ENCODE measurements around the gene MED4. TPM values are rescaled to one million over a fixed set of nuclear protein-coding genes. Genes with fewer than 3 reads are reported as not detected.
A peak's percentile ranks its signal among the peaks of the same experiment; 100 is the strongest.

Gene MED4
- total RNA-seq, 1 donor from 2014 or later: 26.6 TPM

GRCh38 chr13:48121733-48122132 is 26.8 kb upstream of the MED4 start:
- H3K27ac ChIP-seq (ENCODE audit: low read depth, low read length): no peak overlapping the region
- no peaks in the 10 kb centered on the region for H3K27me3 ChIP-seq (ENCODE audit: control insufficient read depth in 3 of 3, insufficient read depth in 3 of 3, low read length in 3 of 3)
- H3K4me3 ChIP-seq (ENCODE audit: low read length in 3 of 3): no peak overlapping the region

GRCh38 chr13:48120241-48120640 is 25.3 kb upstream of the MED4 start:
- Histone ChIP-seq H3K4me3 (ENCODE audit: low read length in 3 of 3) (no peak overlapping the region), H3K4me1 (ENCODE audit: control insufficient read depth in 3 of 3, insufficient read depth in 3 of 3, low read length in 3 of 3) (peaks cover 0 to 10% (median 2%) of the 10 kb centered on the region in 3 donors), H3K27me3 (ENCODE audit: control insufficient read depth in 3 of 3, insufficient read depth in 3 of 3, low read length in 3 of 3) (no peaks in the 10 kb centered on the region), H3K36me3 (ENCODE audit: control insufficient read depth in 3 of 3, insufficient read depth in 3 of 3, low read length in 3 of 3) (no peaks in the 10 kb centered on the region), H3K9ac (ENCODE audit: low read depth in 1 of 3, low read length in 3 of 3) (no peak overlapping the region), H3K27ac (ENCODE audit: low read depth, low read length) (no peak overlapping the region), H3K9me3 (ENCODE audit: control insufficient read depth in 3 of 3, low read length in 3 of 3) (no peaks in the 10 kb centered on the region)

More at GRCh38 chr13:48121733-48122132, 26.8 kb upstream of the MED4 start:
- H3K9me3 ChIP-seq (ENCODE audit: control insufficient read depth in 3 of 3, low read length in 3 of 3): no peaks in the 10 kb centered on the region
- peak overlapping the region in 1 of 3 donors; percentile 11 for H3K9ac ChIP-seq (ENCODE audit: low read depth in 1 of 3, low read length in 3 of 3)
- peaks cover 0 to 18% (median 9%) of the 10 kb centered on the region in 3 donors for H3K4me1 ChIP-seq (ENCODE audit: control insufficient read depth in 3 of 3, insufficient read depth in 3 of 3, low read length in 3 of 3)
- no peaks in the 10 kb centered on the region for H3K36me3 ChIP-seq (ENCODE audit: control insufficient read depth in 3 of 3, insufficient read depth in 3 of 3, low read length in 3 of 3)

- peaks cover 0 to 9% (median 0%) of the 10 kb centered on the region in 3 donors for H3K4me1 ChIP-seq (ENCODE audit: control insufficient read depth in 3 of 3, insufficient read depth in 3 of 3, low read length in 3 of 3)
- H3K36me3 ChIP-seq (ENCODE audit: control insufficient read depth in 3 of 3, insufficient read depth in 3 of 3, low read length in 3 of 3): no peaks in the 10 kb centered on the region
- no peak overlapping the region for H3K27ac ChIP-seq (ENCODE audit: low read depth, low read length)
Observed at GRCh38 chr13:48118030-48118429, 23.1 kb upstream of the MED4 start.

GRCh38 chr13:48116808-48117207 is 21.9 kb upstream of the MED4 start:
- Histone ChIP-seq H3K4me3 (ENCODE audit: low read length in 3 of 3) (no peak overlapping the region), H3K36me3 (ENCODE audit: control insufficient read depth in 3 of 3, insufficient read depth in 3 of 3, low read length in 3 of 3) (no peaks in the 10 kb centered on the region), H3K4me1 (ENCODE audit: control insufficient read depth in 3 of 3, insufficient read depth in 3 of 3, low read length in 3 of 3) (peaks cover 0 to 11% (median 0%) of the 10 kb centered on the region in 3 donors), H3K9me3 (ENCODE audit: control insufficient read depth in 3 of 3, low read length in 3 of 3) (no peaks in the 10 kb centered on the region), H3K27ac (ENCODE audit: low read depth, low read length) (no peak overlapping the region), H3K9ac (ENCODE audit: low read depth in 1 of 3, low read length in 3 of 3) (no peak overlapping the region), H3K27me3 (ENCODE audit: control insufficient read depth in 3 of 3, insufficient read depth in 3 of 3, low read length in 3 of 3) (no peaks in the 10 kb centered on the region)

More at GRCh38 chr13:48118030-48118429, 23.1 kb upstream of the MED4 start:
- no peak overlapping the region for H3K9ac ChIP-seq (ENCODE audit: low read depth in 1 of 3, low read length in 3 of 3)
- H3K27me3 ChIP-seq (ENCODE audit: control insufficient read depth in 3 of 3, insufficient read depth in 3 of 3, low read length in 3 of 3): no peaks in the 10 kb centered on the region
- H3K9me3 ChIP-seq (ENCODE audit: control insufficient read depth in 3 of 3, low read length in 3 of 3): no peaks in the 10 kb centered on the region
- H3K4me3 ChIP-seq (ENCODE audit: low read length in 3 of 3): no peak overlapping the region

- peaks cover 0 to 14% (median 2%) of the 10 kb centered on the region in 3 donors for H3K4me1 ChIP-seq (ENCODE audit: control insufficient read depth in 3 of 3, insufficient read depth in 3 of 3, low read length in 3 of 3)
- no peaks in the 10 kb centered on the region for H3K9me3 ChIP-seq (ENCODE audit: control insufficient read depth in 3 of 3, low read length in 3 of 3)
- H3K27me3 ChIP-seq (ENCODE audit: control insufficient read depth in 3 of 3, insufficient read depth in 3 of 3, low read length in 3 of 3): no peaks in the 10 kb centered on the region
- no peak overlapping the region for H3K9ac ChIP-seq (ENCODE audit: low read depth in 1 of 3, low read length in 3 of 3)
- H3K4me3 ChIP-seq (ENCODE audit: low read length in 3 of 3): no peak overlapping the region
- H3K36me3 ChIP-seq (ENCODE audit: control insufficient read depth in 3 of 3, insufficient read depth in 3 of 3, low read length in 3 of 3): no peaks in the 10 kb centered on the region
- H3K27ac ChIP-seq (ENCODE audit: low read depth, low read length): no peak overlapping the region
Observed at GRCh38 chr13:48113756-48114130, 18.8 kb upstream of the MED4 start.

GRCh38 chr13:48112896-48113755 is 18.2 kb upstream of the MED4 start:
- no peak overlapping the region for H3K9ac ChIP-seq (ENCODE audit: low read depth in 1 of 3, low read length in 3 of 3)
- H3K36me3 ChIP-seq (ENCODE audit: control insufficient read depth in 3 of 3, insufficient read depth in 3 of 3, low read length in 3 of 3): no peaks in the 10 kb centered on the region
- no peak overlapping the region for H3K4me3 ChIP-seq (ENCODE audit: low read length in 3 of 3)
- H3K27me3 ChIP-seq (ENCODE audit: control insufficient read depth in 3 of 3, insufficient read depth in 3 of 3, low read length in 3 of 3): no peaks in the 10 kb centered on the region
- H3K4me1 ChIP-seq (ENCODE audit: control insufficient read depth in 3 of 3, insufficient read depth in 3 of 3, low read length in 3 of 3): peaks cover 0 to 14% (median 2%) of the 10 kb centered on the region in 3 donors
- H3K9me3 ChIP-seq (ENCODE audit: control insufficient read depth in 3 of 3, low read length in 3 of 3): no peaks in the 10 kb centered on the region
- H3K27ac ChIP-seq (ENCODE audit: low read depth, low read length): no peak overlapping the region

GRCh38 chr13:48110931-48111721 is 16.2 kb upstream of the MED4 start:
- Histone ChIP-seq H3K4me3 (ENCODE audit: low read length in 3 of 3) (no peak overlapping the region), H3K4me1 (ENCODE audit: control insufficient read depth in 3 of 3, insufficient read depth in 3 of 3, low read length in 3 of 3) (peaks cover 0 to 14% (median 2%) of the 10 kb centered on the region in 3 donors), H3K27ac (ENCODE audit: low read depth, low read length) (peak overlapping the region; percentile 73)

GRCh38 chr13:48110132-48110868 is 15.4 kb upstream of the MED4 start:
- Histone ChIP-seq H3K4me3 (ENCODE audit: low read length in 3 of 3) (no peak overlapping the region), H3K9ac (ENCODE audit: low read depth in 1 of 3, low read length in 3 of 3) (no peak overlapping the region), H3K27me3 (ENCODE audit: control insufficient read depth in 3 of 3, insufficient read depth in 3 of 3, low read length in 3 of 3) (no peaks in the 10 kb centered on the region), H3K4me1 (ENCODE audit: control insufficient read depth in 3 of 3, insufficient read depth in 3 of 3, low read length in 3 of 3) (peaks cover 0 to 14% (median 2%) of the 10 kb centered on the region in 3 donors), H3K36me3 (ENCODE audit: control insufficient read depth in 3 of 3, insufficient read depth in 3 of 3, low read length in 3 of 3) (no peaks in the 10 kb centered on the region), H3K27ac (ENCODE audit: low read depth, low read length) (peak overlapping the region; percentile 67), H3K9me3 (ENCODE audit: control insufficient read depth in 3 of 3, low read length in 3 of 3) (no peaks in the 10 kb centered on the region)

More at GRCh38 chr13:48110931-48111721, 16.2 kb upstream of the MED4 start:
- no peak overlapping the region for H3K9ac ChIP-seq (ENCODE audit: low read depth in 1 of 3, low read length in 3 of 3)
- no peaks in the 10 kb centered on the region for H3K36me3 ChIP-seq (ENCODE audit: control insufficient read depth in 3 of 3, insufficient read depth in 3 of 3, low read length in 3 of 3)
- no peaks in the 10 kb centered on the region for H3K9me3 ChIP-seq (ENCODE audit: control insufficient read depth in 3 of 3, low read length in 3 of 3)
- no peaks in the 10 kb centered on the region for H3K27me3 ChIP-seq (ENCODE audit: control insufficient read depth in 3 of 3, insufficient read depth in 3 of 3, low read length in 3 of 3)

GRCh38 chr13:48108106-48108505 is 13.2 kb upstream of the MED4 start:
- Histone ChIP-seq H3K27me3 (ENCODE audit: control insufficient read depth in 3 of 3, insufficient read depth in 3 of 3, low read length in 3 of 3) (no peaks in the 10 kb centered on the region), H3K27ac (ENCODE audit: low read depth, low read length) (no peak overlapping the region), H3K9ac (ENCODE audit: low read depth in 1 of 3, low read length in 3 of 3) (no peak overlapping the region), H3K9me3 (ENCODE audit: control insufficient read depth in 3 of 3, low read length in 3 of 3) (no peaks in the 10 kb centered on the region), H3K4me3 (ENCODE audit: low read length in 3 of 3) (no peak overlapping the region), H3K4me1 (ENCODE audit: control insufficient read depth in 3 of 3, insufficient read depth in 3 of 3, low read length in 3 of 3) (peaks cover 0 to 12% (median 2%) of the 10 kb centered on the region in 3 donors), H3K36me3 (ENCODE audit: control insufficient read depth in 3 of 3, insufficient read depth in 3 of 3, low read length in 3 of 3) (no peaks in the 10 kb centered on the region)
